ENCODE results near the gene SERTAD3.

GRCh38 chr19:40413291-40413845 lies 30.8 kb downstream of the SERTAD3 start, which contains the start of gene PRX:
- no peak for TF ChIP-seq EP300 (IDR thresholded peaks at IDR 0.05)
- TF ChIP-seq, protein P1, sequence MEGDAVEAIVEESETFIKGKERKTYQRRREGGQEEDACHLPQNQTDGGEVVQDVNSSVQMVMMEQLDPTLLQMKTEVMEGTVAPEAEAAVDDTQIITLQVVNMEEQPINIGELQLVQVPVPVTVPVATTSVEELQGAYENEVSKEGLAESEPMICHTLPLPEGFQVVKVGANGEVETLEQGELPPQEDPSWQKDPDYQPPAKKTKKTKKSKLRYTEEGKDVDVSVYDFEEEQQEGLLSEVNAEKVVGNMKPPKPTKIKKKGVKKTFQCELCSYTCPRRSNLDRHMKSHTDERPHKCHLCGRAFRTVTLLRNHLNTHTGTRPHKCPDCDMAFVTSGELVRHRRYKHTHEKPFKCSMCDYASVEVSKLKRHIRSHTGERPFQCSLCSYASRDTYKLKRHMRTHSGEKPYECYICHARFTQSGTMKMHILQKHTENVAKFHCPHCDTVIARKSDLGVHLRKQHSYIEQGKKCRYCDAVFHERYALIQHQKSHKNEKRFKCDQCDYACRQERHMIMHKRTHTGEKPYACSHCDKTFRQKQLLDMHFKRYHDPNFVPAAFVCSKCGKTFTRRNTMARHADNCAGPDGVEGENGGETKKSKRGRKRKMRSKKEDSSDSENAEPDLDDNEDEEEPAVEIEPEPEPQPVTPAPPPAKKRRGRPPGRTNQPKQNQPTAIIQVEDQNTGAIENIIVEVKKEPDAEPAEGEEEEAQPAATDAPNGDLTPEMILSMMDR (IDR thresholded peaks at IDR 0.05): no peak
